HUES48 (cell line): ENCODE results near the gene MTFR2.
"Not testable (repeated sequence)": the region's sequence is repeated elsewhere in the genome, so short reads cannot be mapped to it uniquely, and the experiment has no call there.

Source experiments
- H3K27ac ChIP-seq: one replicate; pipeline ENCODE4 v1.7.0; 2013; ENCODE audit warnings: low read depth, low read length, inconsistent platforms
- H3K27me3 ChIP-seq: 2 replicates; pipeline ENCODE4 v1.6.1; 2013; ENCODE audit warnings: mild to moderate bottlenecking, low read length; ENCODE audit not compliant: control insufficient read depth, insufficient read depth
- H3K36me3 ChIP-seq: 2 replicates; pipeline ENCODE4 v1.6.1; 2013; ENCODE audit warnings: low read length; ENCODE audit not compliant: control insufficient read depth, insufficient read depth
- H3K4me1 ChIP-seq: 2 replicates; pipeline ENCODE4 v1.6.1; 2013; ENCODE audit warnings: mild to moderate bottlenecking, low read length; ENCODE audit not compliant: control insufficient read depth, insufficient read depth
- H3K4me3 ChIP-seq: 2 replicates; pipeline ENCODE4 v1.5.1; 2013; ENCODE audit warnings: mild to moderate bottlenecking, low read depth, low read length
- H3K9ac ChIP-seq: 2 replicates; pipeline ENCODE4 v1.6.1; 2013; ENCODE audit warnings: mild to moderate bottlenecking, low read depth, low read length, moderate library complexity
- H3K9me3 ChIP-seq: 2 replicates; pipeline ENCODE4 v1.6.1; 2013; ENCODE audit warnings: low read length; ENCODE audit not compliant: control insufficient read depth, insufficient read depth

MTFR2 gene

DNA sequence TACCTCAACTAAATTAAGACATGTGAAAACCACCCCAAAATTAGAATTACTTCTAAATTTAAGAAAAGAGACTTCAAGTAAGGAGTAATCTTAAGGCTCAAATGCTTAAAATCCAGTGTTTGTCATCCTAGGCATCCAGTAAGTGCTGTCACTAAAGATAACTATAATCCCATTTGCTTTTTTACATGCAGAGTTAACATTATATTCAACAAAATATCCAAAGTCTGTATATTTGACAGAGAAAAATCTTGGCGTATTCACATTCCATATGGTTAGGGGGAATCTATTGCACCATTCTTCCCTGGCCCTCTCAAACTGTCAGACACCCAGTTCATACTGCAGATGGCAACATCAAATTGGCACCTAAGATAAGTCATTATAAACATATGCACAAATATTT, 17.4 kb downstream of the MTFR2 start:
- Histone ChIP-seq H3K4me1 (no peaks in the 10 kb centered on the region), H3K9me3 (no peaks in the 10 kb centered on the region), H3K4me3 (no peak overlapping the region), H3K27me3 (no peaks in the 10 kb centered on the region), H3K27ac (no peak overlapping the region), H3K9ac (no peak overlapping the region), H3K36me3 (peaks cover 13% of the 10 kb centered on the region; the same call in 1 of the 2 replicates)

- no peak overlapping the region for H3K4me3 ChIP-seq
- H3K9me3 ChIP-seq: no peaks in the 10 kb centered on the region
- H3K4me1 ChIP-seq: no peaks in the 10 kb centered on the region
- no peak overlapping the region for H3K27ac ChIP-seq
- H3K9ac ChIP-seq: no peak overlapping the region
- no peaks in the 10 kb centered on the region for H3K27me3 ChIP-seq
- peaks cover 7% of the 10 kb centered on the region; the same call in 1 of the 2 replicates for H3K36me3 ChIP-seq
Observed at GRCh38 chr6:136230219-136230853, 19.8 kb downstream of the MTFR2 start.

DNA sequence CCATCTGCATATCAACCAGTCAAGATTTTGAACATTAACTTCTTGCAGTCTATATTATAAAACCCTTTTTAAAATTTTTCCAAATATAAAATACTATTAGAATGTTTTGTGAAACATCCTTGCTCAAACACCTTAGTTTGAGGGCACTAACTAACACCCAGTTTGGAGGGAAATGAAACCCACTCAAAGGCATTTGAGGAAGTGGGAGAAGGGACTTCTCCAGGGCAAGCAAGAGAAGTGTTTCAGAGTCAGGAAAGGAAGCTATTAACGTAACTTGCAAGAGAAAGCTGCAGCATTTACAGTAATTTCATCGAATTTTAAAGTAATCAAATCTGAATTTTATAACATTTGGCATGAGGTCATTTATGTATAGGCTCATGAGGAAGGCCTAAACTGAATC, 21.3 kb downstream of the MTFR2 start:
- Histone ChIP-seq H3K27me3 (no peaks in the 10 kb centered on the region), H3K4me1 (no peaks in the 10 kb centered on the region), H3K4me3 (no peak overlapping the region), H3K9ac (no peak overlapping the region), H3K9me3 (no peaks in the 10 kb centered on the region), H3K27ac (no peak overlapping the region), H3K36me3 (peaks cover 5% of the 10 kb centered on the region; the same call in 1 of the 2 replicates)

GRCh38 chr6:136226674-136227377, 23.3 kb downstream of the MTFR2 start:
- Histone ChIP-seq H3K27me3 (no peaks in the 10 kb centered on the region), H3K9ac (no peak overlapping the region), H3K9me3 (no peaks in the 10 kb centered on the region), H3K4me3 (no peak overlapping the region), H3K36me3 (peaks cover 5% of the 10 kb centered on the region; the same call in 1 of the 2 replicates), H3K27ac (no peak overlapping the region), H3K4me1 (no peaks in the 10 kb centered on the region)

DNA sequence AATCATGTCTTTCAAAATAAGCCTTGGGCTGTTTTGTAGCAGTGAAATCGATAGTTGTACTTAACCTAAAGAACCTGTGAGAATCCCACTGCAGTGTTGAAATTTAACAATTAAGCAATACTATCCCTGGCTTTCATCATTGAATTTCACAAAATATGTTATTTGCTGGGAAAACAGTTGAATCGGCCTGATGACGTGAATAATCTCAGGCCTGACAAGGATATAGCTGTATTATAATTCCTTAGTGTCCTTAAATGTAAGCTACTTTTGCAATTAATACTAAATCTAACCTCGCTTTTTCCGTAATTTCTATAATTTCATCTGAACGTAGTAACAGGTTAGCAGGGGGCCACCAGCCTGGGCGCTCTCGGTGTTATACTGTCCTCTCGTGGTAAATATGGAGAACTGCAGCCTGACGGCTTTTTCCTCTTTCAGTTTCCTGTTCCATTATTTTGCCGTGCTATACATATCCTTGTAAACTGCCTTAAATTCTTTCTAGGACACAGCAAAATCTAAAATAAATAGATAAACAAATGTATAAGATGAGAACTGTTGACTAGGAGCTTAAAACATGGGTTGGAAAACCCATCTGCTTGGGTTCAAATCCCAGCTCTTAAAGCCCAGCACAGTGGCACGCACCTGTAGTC, 24.0 kb downstream of the MTFR2 start:
- H3K27ac ChIP-seq: no peak overlapping the region

GRCh38 chr6:136225496-136225895, 24.6 kb downstream of the MTFR2 start:
- Histone ChIP-seq H3K9me3 (no peaks in the 10 kb centered on the region), H3K9ac (no peak overlapping the region), H3K27me3 (no peaks in the 10 kb centered on the region), H3K27ac (no peak overlapping the region), H3K4me3 (no peak overlapping the region), H3K36me3 (no peaks in the 10 kb centered on the region), H3K4me1 (no peaks in the 10 kb centered on the region)

More for the DNA sequence above, 24.0 kb downstream of the MTFR2 start:
- Histone ChIP-seq H3K36me3 (peaks cover 4% of the 10 kb centered on the region; the same call in 1 of the 2 replicates), H3K27me3 (no peaks in the 10 kb centered on the region), H3K9ac (no peak overlapping the region), H3K9me3 (no peaks in the 10 kb centered on the region), H3K4me3 (no peak overlapping the region), H3K4me1 (no peaks in the 10 kb centered on the region)

DNA sequence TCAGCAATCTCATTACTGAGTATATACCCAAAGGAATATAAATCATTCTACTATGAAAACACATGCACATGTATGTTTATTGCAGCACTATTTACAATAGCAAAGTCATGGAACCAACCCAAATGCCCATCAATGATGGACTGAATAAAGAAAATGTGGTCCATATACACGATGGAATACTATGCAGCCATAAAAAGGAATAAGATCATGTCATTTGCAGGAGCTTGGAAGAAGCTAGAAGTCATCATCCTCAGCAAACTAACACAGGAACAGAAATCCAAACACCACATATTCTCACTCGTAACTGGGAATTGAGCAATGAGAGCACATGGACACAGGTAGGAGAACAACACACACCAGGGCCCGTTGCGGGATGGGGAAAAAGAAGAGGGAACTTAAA, 25.1 kb downstream of the MTFR2 start:
- H3K27me3 ChIP-seq, H3K27ac ChIP-seq, H3K4me1 ChIP-seq, H3K4me3 ChIP-seq, H3K9ac ChIP-seq, H3K9me3 ChIP-seq, H3K36me3 ChIP-seq: not testable (repeated sequence)

DNA sequence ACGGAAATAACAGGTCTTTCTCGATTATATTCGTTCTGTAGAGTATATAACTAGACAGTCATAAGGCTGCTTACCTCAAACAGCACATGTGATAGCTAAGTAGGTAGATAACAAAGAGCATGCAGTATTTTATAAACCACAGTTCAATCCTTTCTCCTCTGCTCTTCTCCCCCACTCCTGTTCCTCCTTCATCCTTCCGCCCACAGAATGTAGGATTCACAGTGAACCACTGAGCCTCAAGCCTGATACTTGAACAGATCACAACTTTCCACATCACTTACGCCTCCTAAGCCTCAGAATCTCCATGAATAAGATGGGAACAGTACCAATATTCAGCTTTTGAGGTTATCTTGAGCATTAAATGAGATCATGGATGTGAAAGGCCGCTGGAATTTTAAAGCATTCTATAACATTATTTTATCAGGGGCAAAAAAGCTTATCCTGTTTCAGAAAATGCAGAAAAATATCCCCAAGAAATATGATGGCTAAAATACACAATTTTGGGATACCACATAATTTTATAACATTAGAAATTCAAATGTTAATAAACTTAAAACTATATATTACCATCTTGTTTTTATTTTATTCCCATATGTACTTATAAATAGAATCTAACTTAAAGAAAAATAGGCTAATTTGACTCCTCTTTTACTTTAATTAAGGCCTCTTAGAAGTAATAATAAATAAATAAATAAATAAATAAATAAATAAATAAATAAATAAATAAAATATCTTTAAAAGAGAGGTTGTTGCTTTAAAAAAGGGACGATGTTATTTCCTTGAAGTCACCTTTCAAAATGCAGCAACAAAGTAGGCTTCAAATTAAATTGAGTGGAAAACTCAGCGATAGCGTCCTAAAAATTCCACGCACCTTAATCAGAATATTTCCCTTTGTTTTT, 33.4 kb downstream of the MTFR2 start:
- H3K27ac ChIP-seq: no peak overlapping the region
- no peak overlapping the region for H3K9ac ChIP-seq
- no peaks in the 10 kb centered on the region for H3K4me1 ChIP-seq
- no peaks in the 10 kb centered on the region for H3K9me3 ChIP-seq
- no peaks in the 10 kb centered on the region for H3K36me3 ChIP-seq
- H3K4me3 ChIP-seq: no peak overlapping the region
- H3K27me3 ChIP-seq: no peaks in the 10 kb centered on the region

DNA sequence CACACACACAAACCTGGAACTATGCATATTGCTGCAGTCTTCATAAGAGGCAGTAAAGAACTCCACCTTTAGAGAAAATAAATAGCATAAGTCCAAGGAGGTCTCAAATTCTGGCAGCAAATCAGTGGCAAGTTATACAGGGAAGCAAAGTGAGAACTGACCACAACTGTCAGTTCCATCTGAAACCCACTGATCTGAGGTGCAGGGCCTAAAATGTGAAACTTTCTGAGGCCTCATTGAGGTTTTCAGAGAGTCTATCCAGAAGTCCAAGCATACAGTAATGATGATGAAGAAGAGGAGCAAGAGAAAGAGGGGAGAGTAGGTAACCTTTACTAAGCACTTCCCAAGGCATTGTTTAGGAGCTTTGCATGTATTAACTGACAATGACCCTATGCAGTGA, 36.3 kb downstream of the MTFR2 start:
- Histone ChIP-seq H3K4me3 (no peak overlapping the region), H3K9ac (no peak overlapping the region), H3K36me3 (no peaks in the 10 kb centered on the region), H3K27ac (no peak overlapping the region), H3K9me3 (no peaks in the 10 kb centered on the region), H3K4me1 (no peaks in the 10 kb centered on the region), H3K27me3 (no peaks in the 10 kb centered on the region)

GRCh38 chr6:136213012-136213539, 37.0 kb downstream of the MTFR2 start:
- Histone ChIP-seq H3K4me1 (no peaks in the 10 kb centered on the region), H3K9ac (no peak overlapping the region), H3K9me3 (no peaks in the 10 kb centered on the region), H3K27me3 (no peaks in the 10 kb centered on the region), H3K4me3 (no peak overlapping the region), H3K36me3 (no peaks in the 10 kb centered on the region), H3K27ac (no peak overlapping the region)
